GM21367 (cell line): ENCODE data around the gene SLC1A6.
"Not testable (repeated sequence)": the region's sequence is repeated elsewhere in the genome, so short reads cannot be mapped to it uniquely, and the experiment has no call there.

Experiments used
- ATAC-seq: cut with Tn5 transposase; IDR thresholded peaks from one replicate; pipeline ENCODE4 v1.9.1; 2021; ENCODE audit not compliant: unreplicated experiment

SLC1A6 gene

GRCh38 chr19:14979476-14980255 is at the start of gene SLC1A6:
TSS of gene SLC1A6 (minus strand) at chr19:14979864. CDS start at chr19:14972910, 6,954 bp downstream.
- no peak for ATAC-seq

- ATAC-seq = no peak
Measured at GRCh38 chr19:15028490-15028889, 48.8 kb upstream of the SLC1A6 start.

GRCh38 chr19:15025217-15025616 is 45.6 kb upstream of the SLC1A6 start:
- ATAC-seq = no peak

GRCh38 chr19:15022752-15023151 is 43.1 kb upstream of the SLC1A6 start:
- ATAC-seq = no peak

- ATAC-seq = no peak
Measured at GRCh38 chr19:15021286-15022007, 41.8 kb upstream of the SLC1A6 start.

GRCh38 chr19:15018836-15019235 is 39.2 kb upstream of the SLC1A6 start:
- not testable (repeated sequence) for ATAC-seq

- no peak for ATAC-seq
Measured at GRCh38 chr19:15015946-15016542, 36.4 kb upstream of the SLC1A6 start.

GRCh38 chr19:15014579-15014978 is 34.9 kb upstream of the SLC1A6 start:
- ATAC-seq = no peak

- ATAC-seq = no peak
Measured at GRCh38 chr19:15010501-15011300, 31.0 kb upstream of the SLC1A6 start.

GRCh38 chr19:15008308-15008707 is 28.6 kb upstream of the SLC1A6 start:
- no peak for ATAC-seq

- no peak for ATAC-seq
Measured at GRCh38 chr19:14997981-14998380, 18.3 kb upstream of the SLC1A6 start.

- no peak for ATAC-seq
Measured at GRCh38 chr19:14992780-14993179, 13.1 kb upstream of the SLC1A6 start.

GRCh38 chr19:14985133-14985532 is 5.5 kb upstream of the SLC1A6 start:
- ATAC-seq = no peak

GRCh38 chr19:14978161-14978776 is 1.4 kb downstream of the SLC1A6 start:
- no peak for ATAC-seq

GRCh38 chr19:14977128-14977527 is 2.5 kb downstream of the SLC1A6 start:
- ATAC-seq = no peak

- no peak for ATAC-seq
Measured at GRCh38 chr19:14974488-14974887, 5.2 kb downstream of the SLC1A6 start.

GRCh38 chr19:14972676-14973075 is 7.0 kb downstream of the SLC1A6 start:
- ATAC-seq = no peak

GRCh38 chr19:14971474-14971873 is 8.2 kb downstream of the SLC1A6 start:
- no peak for ATAC-seq

- ATAC-seq = no peak
Measured at GRCh38 chr19:14968247-14968646, 11.4 kb downstream of the SLC1A6 start.

- ATAC-seq = no peak
Measured at GRCh38 chr19:14961956-14962685, 17.5 kb downstream of the SLC1A6 start.
